CD14-positive monocyte (primary cell): ENCODE data around the gene GGA2. TPM values are rescaled to one million over a fixed set of nuclear protein-coding genes. Genes with fewer than 3 reads are reported as not detected.

Source experiments
- DNase-seq, 3 donors: peaks; one replicate each; pipeline ENCODE4 v3.0.0-alpha.2; 2011 to 2022
- H2AFZ ChIP-seq: 2 replicates; pipeline ENCODE4 v1.6.0; 2012; ENCODE audit warnings: mild to moderate bottlenecking, low read depth, low read length, inconsistent platforms; ENCODE audit not compliant: insufficient read depth, poor library complexity, severe bottlenecking
- H3K27ac ChIP-seq, 2 donors: 1 replicate in 1 of 2; 2 replicates in 1 of 2; pipeline ENCODE4 v1.5.1; 2012 to 2013; ENCODE audit warnings: low read length in 2 of 2, control low read depth in 1 of 2, inconsistent platforms in 1 of 2, low read depth in 1 of 2, mild to moderate bottlenecking in 1 of 2
- H3K27me3 ChIP-seq, 2 donors: one replicate each; pipeline versions ENCODE4 v1.6.0 to v1.6.1; 2011 to 2013; ENCODE audit warnings: low read length in 2 of 2; ENCODE audit not compliant: control insufficient read depth in 2 of 2, insufficient read depth in 2 of 2
- H3K36me3 ChIP-seq, 2 donors: replicated peaks in 1 of 2; 1 replicate in 1 of 2; 2 replicates in 1 of 2; pipeline versions ENCODE4 v1.5.1 to v1.6.1; 2012 to 2013; ENCODE audit warnings: low read length in 2 of 2, control low read depth in 1 of 2, inconsistent platforms in 1 of 2, mild to moderate bottlenecking in 1 of 2; ENCODE audit not compliant: insufficient read depth in 2 of 2, control insufficient read depth in 1 of 2
- H3K4me1 ChIP-seq, 2 donors: 1 replicate in 1 of 2; 2 replicates in 1 of 2; pipeline versions ENCODE4 v1.5.1 to v1.6.1; 2012 to 2013; ENCODE audit warnings: low read length in 2 of 2, control low read depth in 1 of 2, inconsistent platforms in 1 of 2, mild to moderate bottlenecking in 1 of 2, moderate library complexity in 1 of 2; ENCODE audit not compliant: insufficient read depth in 2 of 2, control insufficient read depth in 1 of 2
- H3K4me2 ChIP-seq: replicated peaks from 2 replicates; pipeline ENCODE3; 2012; ENCODE audit warnings: low read length, moderate library complexity, mild to moderate bottlenecking; ENCODE audit not compliant: poor library complexity, severe bottlenecking; ENCODE audit errors: extremely low read depth
- H3K4me3 ChIP-seq, 3 experiments: fragments of 200-600 bp in 1 of 3; sonication (generic) in 1 of 3; replicated peaks in 1 of 3; 1 replicate in 2 of 3; 2 replicates in 1 of 3; pipeline ENCODE4 v1.5.1; 2011 to 2013; ENCODE audit warnings: low read length in 3 of 3, mild to moderate bottlenecking in 3 of 3, control low read depth in 2 of 3, low read depth in 2 of 3, inconsistent platforms in 1 of 3, moderate library complexity in 1 of 3
- H3K79me2 ChIP-seq: 2 replicates; pipeline ENCODE4 v1.6.0; 2012; ENCODE audit warnings: mild to moderate bottlenecking, control low read depth, inconsistent platforms, low read length, moderate library complexity; ENCODE audit not compliant: insufficient read depth
- H3K9ac ChIP-seq: 2 replicates; pipeline ENCODE4 v1.6.0; 2017; ENCODE audit warnings: low read length, mild to moderate bottlenecking; ENCODE audit not compliant: insufficient read depth, poor library complexity, severe bottlenecking
- H3K9me3 ChIP-seq, 2 donors: replicated peaks in 1 of 2; 1 replicate in 1 of 2; 2 replicates in 1 of 2; pipeline versions ENCODE4 v1.5.1 to v1.6.1; 2012 to 2013; ENCODE audit warnings: low read length in 2 of 2, control low read depth in 1 of 2; ENCODE audit not compliant: control insufficient read depth in 1 of 2, insufficient read depth in 1 of 2
- H4K20me1 ChIP-seq: 2 replicates; pipeline ENCODE4 v1.6.0; 2012; ENCODE audit warnings: mild to moderate bottlenecking, low read length, control low read depth, moderate library complexity; ENCODE audit not compliant: insufficient read depth
- H3K27ac Mint-ChIP-seq, 7 donors: one replicate each; pipeline ENCODE4 v1.8.0; 2020; ENCODE audit warnings: mild to moderate bottlenecking in 7 of 7, mixed read lengths in 7 of 7, moderate library complexity in 6 of 7, inconsistent platforms in 2 of 7
- H3K27me3 Mint-ChIP-seq, 3 donors: one replicate each; pipeline ENCODE4 v1.8.0; 2021 to 2022; ENCODE audit warnings: low read depth in 3 of 3, mild to moderate bottlenecking in 3 of 3, mixed read lengths in 3 of 3, moderate library complexity in 3 of 3, inconsistent platforms in 1 of 3
- H3K36me3 Mint-ChIP-seq, 2 donors: one replicate each; pipeline ENCODE4 v1.8.0; 2020; ENCODE audit warnings: mixed read lengths in 2 of 2, inconsistent platforms in 1 of 2, mild to moderate bottlenecking in 1 of 2
- H3K4me1 Mint-ChIP-seq: one replicate; pipeline ENCODE4 v1.8.0; 2020; ENCODE audit warnings: mild to moderate bottlenecking, mixed read lengths
- H3K4me3 Mint-ChIP-seq, 2 donors: one replicate each; pipeline ENCODE4 v1.8.0; 2020; ENCODE audit warnings: mild to moderate bottlenecking in 2 of 2, mixed read lengths in 2 of 2, moderate library complexity in 1 of 2
- H3K9me3 Mint-ChIP-seq, 7 donors: one replicate each; pipeline ENCODE4 v1.8.0; 2020 to 2022; ENCODE audit warnings: mixed read lengths in 7 of 7, mild to moderate bottlenecking in 6 of 7, moderate library complexity in 6 of 7, inconsistent platforms in 2 of 7
- CTCF ChIP-seq: fragments of 200-600 bp; IDR thresholded peaks from one replicate; pipeline ENCODE4 v1.8.0; 2022; ENCODE audit warnings: antibody characterized with exemption, mild to moderate bottlenecking
- WGBS: methylation state at CpG from one replicate; pipeline ENCODE4 v1.1.5; 2013; ENCODE audit warnings: missing lambda C conversion rate; ENCODE audit not compliant: insufficient coverage; 5-methylcytosine and 5-hydroxymethylcytosine counted together
- intact Hi-C, 2 donors: fragments of 100-400 bp; cut with micrococcal nuclease; formaldehyde crosslinking; loops; one replicate each; pipeline versions ENCODE4 v1.15.0 to v1.15.1; 2023
- polyA plus RNA-seq, 3 donors: library from polyadenylated mRNA; depleted of rRNA in 1 of 3; unstranded in 2 of 3; stranded (reverse) in 1 of 3; fragments of 300-500 nt in 2 of 3; fragments of >200 nt in 1 of 3; fragmentation: Illumina TruSeq in 2 of 3; gene quantifications; 1 replicate in 2 of 3; 2 replicates in 1 of 3; pipeline ENCODE4 v1.2.3, GENCODE V29; 2012 to 2021

The GGA2 gene
- polyA plus RNA-seq, 3 donors: 37.5 to 55.4 (median 49.5) TPM

DNA sequence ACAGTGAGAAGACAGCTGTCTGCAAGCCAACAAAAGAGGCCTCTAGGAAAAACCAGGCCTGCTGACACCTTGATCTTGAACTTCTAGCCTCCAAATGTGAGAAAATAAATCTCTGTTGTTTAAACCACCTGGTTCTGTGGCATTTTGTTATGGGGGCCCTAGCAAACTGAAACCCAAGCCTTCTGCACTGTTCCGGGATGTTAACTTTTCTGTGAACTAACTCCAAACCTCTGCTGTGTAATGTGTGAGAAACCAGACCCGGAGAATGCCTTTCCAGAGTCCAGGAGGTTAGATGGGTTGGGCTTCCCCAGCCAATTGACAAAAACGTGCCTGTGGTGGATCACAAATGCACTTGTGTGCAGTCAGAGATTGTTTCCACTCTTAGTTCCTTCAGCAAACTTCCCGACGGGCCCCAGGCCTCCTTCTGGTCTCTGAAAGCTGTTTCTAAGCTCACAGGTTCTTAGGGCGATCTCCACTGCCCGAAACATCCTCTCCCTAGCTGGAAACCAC, 13.6 kb upstream of the GGA2 start:
- H3K79me2 ChIP-seq: peaks cover 5% of the 10 kb centered on the region
- intact Hi-C loops: no loop called here
- Mint-ChIP-seq H3K4me3 (no peak overlapping the region), H3K4me1 (peaks cover 60% of the 10 kb centered on the region), H3K27ac (peak overlapping the region; percentile 77 to 90 (median 85)), H3K9me3 (no peaks in the 10 kb centered on the region), H3K27me3 (no peaks in the 10 kb centered on the region), H3K36me3 (peaks cover 26 to 36% of the 10 kb centered on the region in 2 donors)
- H2AFZ ChIP-seq: peak overlapping the region; percentile 27
- H4K20me1 ChIP-seq: no peaks in the 10 kb centered on the region
- H3K4me2 ChIP-seq: no peak overlapping the region
- H3K4me3 ChIP-seq: no peak overlapping the region
- H3K27me3 ChIP-seq: no peaks in the 10 kb centered on the region
- H3K36me3 ChIP-seq: peaks cover 3 to 15% of the 10 kb centered on the region in 2 donors
- peak overlapping the region in 1 of 2 donors; percentile 57 for H3K27ac ChIP-seq
- peaks cover 59 to 61% of the 10 kb centered on the region in 2 donors for H3K4me1 ChIP-seq
- no peak for DNase-seq
- WGBS: 89% methylated on average over 7 of the region's 7 CpGs
- H3K9me3 ChIP-seq: no peaks in the 10 kb centered on the region
- no peak for TF ChIP-seq CTCF
- H3K9ac ChIP-seq: no peak overlapping the region

- peaks cover 59 to 61% of the 10 kb centered on the region in 2 donors for H3K4me1 ChIP-seq
- Mint-ChIP-seq H3K36me3 (peaks cover 26 to 36% of the 10 kb centered on the region in 2 donors), H3K27ac (peak overlapping the region; percentile 77 to 90 (median 85)), H3K4me1 (peaks cover 60% of the 10 kb centered on the region), H3K4me3 (no peak overlapping the region), H3K27me3 (no peaks in the 10 kb centered on the region), H3K9me3 (no peaks in the 10 kb centered on the region)
- H3K27ac ChIP-seq: peak overlapping the region; percentile 49 to 57
- H3K4me2 ChIP-seq: no peak overlapping the region
- no peak overlapping the region for H3K4me3 ChIP-seq
- no peaks in the 10 kb centered on the region for H3K9me3 ChIP-seq
- H3K27me3 ChIP-seq: no peaks in the 10 kb centered on the region
- no peaks in the 10 kb centered on the region for H4K20me1 ChIP-seq
- intact Hi-C loops: no loop called here
- H3K79me2 ChIP-seq: peaks cover 5% of the 10 kb centered on the region
- H3K9ac ChIP-seq: no peak overlapping the region
- TF ChIP-seq CTCF: no peak
- H3K36me3 ChIP-seq: peaks cover 3 to 15% of the 10 kb centered on the region in 2 donors
- peak in 1 of 3 donors; percentile 34 for DNase-seq
- 57% methylated on average over 5 of the region's 6 CpGs for WGBS
- H2AFZ ChIP-seq: peak overlapping the region; percentile 27
Measured at GRCh38 chr16:23523321-23523720, 13.0 kb upstream of the GGA2 start.
